AG04449 (cell line): ENCODE data around the gene APOOL.

Experiments
- CTCF ChIA-PET: fragments of 350-600 bp; formaldehyde crosslinking; extraction: SDS; loops from one replicate; lab custom pipeline; 2021; ENCODE audit warnings: antibody characterized with exemption; lab: Yijun Ruan, JAX
- POLR2A ChIA-PET: fragments of 400-600, 350-600 bp; formaldehyde crosslinking; extraction: SDS; loops from one replicate; lab custom pipeline; 2020; ENCODE audit warnings: antibody characterized with exemption, inconsistent platforms; lab: Yijun Ruan, JAX
- DNase-seq: peaks from one replicate; pipeline ENCODE4 v3.0.0-alpha.2; 2010; ENCODE audit warnings: low read depth, low spot score
- H3K4me3 ChIP-seq: 2 replicates; pipeline ENCODE4 v1.5.1; 2011; ENCODE audit warnings: low read depth, mild to moderate bottlenecking, control low read depth, low read length
- CTCF ChIP-seq: IDR thresholded peaks from one replicate; pipeline ENCODE4 v1.5.1; 2011; ENCODE audit warnings: mild to moderate bottlenecking, moderate library complexity, low read length, control low read depth, inconsistent platforms; ENCODE audit not compliant: insufficient read depth; ENCODE audit errors: missing control alignments

Gene APOOL

GRCh38 chrX:85107407-85107806 is 103.7 kb downstream of the APOOL start:
- POLR2A ChIA-PET = no interaction called here
- CTCF ChIA-PET = no interaction called here
- no peak for TF ChIP-seq CTCF
- no peak overlapping the region for H3K4me3 ChIP-seq
- DNase-seq = no peak

- no peak for TF ChIP-seq CTCF
- ChIA-PET CTCF (no interaction called here), POLR2A (no interaction called here)
- no peak overlapping the region for H3K4me3 ChIP-seq
- no peak for DNase-seq
Measured at GRCh38 chrX:85108165-85108564, 104.5 kb downstream of the APOOL start.

- TF ChIP-seq CTCF = no peak
- no peak overlapping the region for H3K4me3 ChIP-seq
- ChIA-PET CTCF (interaction anchor here (5.6 kb wide), 1 partner anchor 433 kb away, joined by 26 read pairs; no protein-coding TSS in a partner anchor), POLR2A (no interaction called here)
- DNase-seq = no peak
Measured at GRCh38 chrX:85109235-85109634, 105.6 kb downstream of the APOOL start.

- CTCF ChIA-PET = interaction anchor here (1.1 to 5.6 kb wide), 4 partner anchors 12 to 434 kb away, joined by 3 to 26 read pairs (median 10); no protein-coding TSS in a partner anchor
- H3K4me3 ChIP-seq = no peak overlapping the region
- peak; percentile 8 for TF ChIP-seq CTCF
- POLR2A ChIA-PET = no interaction called here
- no peak for DNase-seq
Measured at GRCh38 chrX:85111347-85111746, 107.7 kb downstream of the APOOL start.

DNA sequence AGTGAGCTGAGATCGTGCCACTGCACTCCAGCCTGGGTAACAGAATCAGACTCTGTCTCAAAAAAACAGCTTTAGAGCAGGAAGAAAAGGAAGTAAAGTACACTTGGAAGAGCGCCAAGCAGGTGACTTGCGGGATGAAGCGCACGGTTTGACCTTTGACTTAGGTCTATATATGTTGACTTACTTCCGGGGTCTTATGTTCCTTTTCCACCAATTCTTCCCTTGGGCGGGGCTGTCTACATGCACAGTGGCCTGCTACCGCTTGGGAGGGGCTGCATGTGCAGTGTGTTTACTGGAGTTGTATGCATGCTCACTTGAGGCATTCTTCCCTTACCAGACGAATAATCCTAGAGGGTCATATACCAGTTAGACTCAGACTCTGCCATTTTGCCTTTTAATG is 108.6 kb downstream of the APOOL start:
- ChIA-PET POLR2A (no interaction called here), CTCF (interaction anchor here (1.1 to 5.6 kb wide), 3 partner anchors 22 to 433 kb away, joined by 3 to 26 read pairs (median 17); no protein-coding TSS in a partner anchor)
- no peak for DNase-seq
- no peak for TF ChIP-seq CTCF
- no peak overlapping the region for H3K4me3 ChIP-seq

DNA sequence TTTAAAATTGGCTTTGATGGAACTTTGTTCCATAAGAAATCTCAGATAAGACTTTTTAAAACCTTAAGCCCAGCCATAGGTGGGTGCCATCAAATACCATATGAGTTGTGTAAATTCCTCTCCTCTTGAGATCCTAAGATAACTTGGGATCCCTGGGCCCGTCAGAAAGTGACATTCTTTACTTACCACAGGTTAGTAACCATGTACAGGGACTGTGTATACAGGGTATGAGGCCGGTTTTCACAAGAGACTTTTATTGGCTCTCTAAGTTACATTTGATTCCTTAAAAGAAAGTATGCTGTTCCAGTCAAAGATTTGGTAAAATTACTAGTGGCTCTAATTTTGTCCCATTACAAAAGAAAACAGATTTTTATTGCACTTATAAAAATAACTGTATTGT is 110.1 kb downstream of the APOOL start:
- POLR2A ChIA-PET = no interaction called here
- H3K4me3 ChIP-seq = no peak overlapping the region
- no peak for TF ChIP-seq CTCF
- DNase-seq = no peak
- CTCF ChIA-PET = interaction anchor here (0.9 to 5.6 kb wide), 3 partner anchors 11 to 432 kb away, joined by 3 to 26 read pairs (median 4); no protein-coding TSS in a partner anchor
